Measurements from ENCODE around the gene ARHGAP22. TPM values are rescaled to one million over a fixed set of nuclear protein-coding genes. Genes with fewer than 3 reads are reported as not detected.

Gene ARHGAP22
- total RNA-seq, 2 experiments from 2014 or later: not detected

GRCh38 chr10:48445932-48446331, 158.9 kb downstream of the ARHGAP22 start:
- Mint-ChIP-seq H3K4me3 (no peak overlapping the region), H3K36me3 (ENCODE audit: low read depth) (no peaks in the 10 kb centered on the region), H3K4me1 (ENCODE audit: low read depth) (no peaks in the 10 kb centered on the region), H3K27ac (no peak overlapping the region), H3K27me3 (no peaks in the 10 kb centered on the region), H3K9me3 (no peaks in the 10 kb centered on the region)
- CTCF ChIA-PET: no interaction called here
- Histone ChIP-seq H3K27me3 (ENCODE audit: control insufficient read depth in 1 of 2, insufficient read depth in 2 of 2, low read length in 2 of 2) (no peaks in the 10 kb centered on the region), H3K4me3 (ENCODE audit: low read length) (no peak overlapping the region), H3K36me3 (ENCODE audit: insufficient read depth, low read length) (no peaks in the 10 kb centered on the region), H3K4me1 (ENCODE audit: insufficient read depth, low read length) (no peaks in the 10 kb centered on the region), H3K27ac (ENCODE audit: low read depth in 1 of 2, low read length in 2 of 2) (no peak overlapping the region), H3K9me3 (ENCODE audit: control insufficient read depth in 1 of 2, insufficient read depth in 1 of 2, low read length in 2 of 2) (peaks cover 0 to 8% of the 10 kb centered on the region in 2 experiments)
- no peak for ATAC-seq (ENCODE audit: poor library complexity)
- POLR2A ChIA-PET: no interaction called here
- intact Hi-C loops (cut with DNase I, micrococcal nuclease): no loop called here
- no peak for DNase-seq
- no peak for TF ChIP-seq CTCF (IDR thresholded peaks at IDR 0.05)

GRCh38 chr10:48444861-48445841, 159.7 kb downstream of the ARHGAP22 start:
- H3K4me3 Mint-ChIP-seq: no peak overlapping the region
- H3K27ac Mint-ChIP-seq: no peak overlapping the region
- DNase-seq: no peak
- no peak for TF ChIP-seq CTCF (IDR thresholded peaks at IDR 0.05)
- H3K4me1 Mint-ChIP-seq (ENCODE audit: low read depth): no peaks in the 10 kb centered on the region
- no peaks in the 10 kb centered on the region for H3K36me3 Mint-ChIP-seq (ENCODE audit: low read depth)
- Histone ChIP-seq H3K36me3 (ENCODE audit: insufficient read depth, low read length) (no peaks in the 10 kb centered on the region), H3K9me3 (ENCODE audit: control insufficient read depth in 1 of 2, insufficient read depth in 1 of 2, low read length in 2 of 2) (peaks cover 0 to 8% of the 10 kb centered on the region in 2 experiments), H3K4me3 (ENCODE audit: low read length) (no peak overlapping the region), H3K4me1 (ENCODE audit: insufficient read depth, low read length) (no peaks in the 10 kb centered on the region), H3K27me3 (ENCODE audit: control insufficient read depth in 1 of 2, insufficient read depth in 2 of 2, low read length in 2 of 2) (no peaks in the 10 kb centered on the region), H3K27ac (ENCODE audit: low read depth in 1 of 2, low read length in 2 of 2) (no peak overlapping the region)
- no peaks in the 10 kb centered on the region for H3K27me3 Mint-ChIP-seq
- intact Hi-C loops (cut with DNase I, micrococcal nuclease): no loop called here
- ATAC-seq (ENCODE audit: poor library complexity): no peak
- H3K9me3 Mint-ChIP-seq: no peaks in the 10 kb centered on the region
- CTCF ChIA-PET: no interaction called here
- POLR2A ChIA-PET: no interaction called here

- H3K9me3 Mint-ChIP-seq: no peaks in the 10 kb centered on the region
- H3K4me1 ChIP-seq (ENCODE audit: insufficient read depth, low read length): no peaks in the 10 kb centered on the region
- no peak overlapping the region for H3K4me3 ChIP-seq (ENCODE audit: low read length)
- peaks cover 0 to 8% of the 10 kb centered on the region in 2 experiments for H3K9me3 ChIP-seq (ENCODE audit: control insufficient read depth in 1 of 2, insufficient read depth in 1 of 2, low read length in 2 of 2)
- H3K4me3 Mint-ChIP-seq: no peak overlapping the region
- ATAC-seq (ENCODE audit: poor library complexity) (no peak), DNase-seq (no peak)
- no peaks in the 10 kb centered on the region for H3K36me3 Mint-ChIP-seq (ENCODE audit: low read depth)
- H3K27me3 ChIP-seq (ENCODE audit: control insufficient read depth in 1 of 2, insufficient read depth in 2 of 2, low read length in 2 of 2): no peaks in the 10 kb centered on the region
- H3K27ac ChIP-seq (ENCODE audit: low read depth in 1 of 2, low read length in 2 of 2): no peak overlapping the region
- intact Hi-C loops (cut with DNase I, micrococcal nuclease): no loop called here
- POLR2A ChIA-PET: no interaction called here
- CTCF ChIA-PET: no interaction called here
- H3K27ac Mint-ChIP-seq: no peak overlapping the region
- no peaks in the 10 kb centered on the region for H3K4me1 Mint-ChIP-seq (ENCODE audit: low read depth)
- no peaks in the 10 kb centered on the region for H3K36me3 ChIP-seq (ENCODE audit: insufficient read depth, low read length)
- H3K27me3 Mint-ChIP-seq: no peaks in the 10 kb centered on the region
- TF ChIP-seq CTCF (IDR thresholded peaks at IDR 0.05): no peak
These were observed 160.6 kb downstream of the ARHGAP22 start for GRCh38 chr10:48444266-48444665.
